Esophagus squamous epithelium (tissue), 5 donors: ENCODE measurements around the gene TCIRG1. TPM values are rescaled to one million over a fixed set of nuclear protein-coding genes. Genes with fewer than 3 reads are reported as not detected.

Source experiments
- DNase-seq: peaks from one replicate; lab custom pipeline; 2025; lab: John Stamatoyannopoulos, UW
- H3K27ac ChIP-seq, 4 donors: fragments of 200-600 bp; sonication (generic); one replicate each; pipeline ENCODE4 v1.5.1; 2016 to 2019; ENCODE audit warnings: mild to moderate bottlenecking in 1 of 4
- H3K27me3 ChIP-seq, 4 donors: fragments of 200-600 bp; sonication (generic); 1 replicate in 3 of 4; 2 replicates in 1 of 4; pipeline versions ENCODE4 v1.5.1 to v1.6.0; 2017 to 2021; ENCODE audit warnings: antibody characterized with exemption in 1 of 4
- H3K36me3 ChIP-seq, 3 donors: fragments of 200-600 bp; sonication (generic); one replicate each; pipeline ENCODE4 v1.5.1; 2016 to 2019
- H3K4me1 ChIP-seq, 3 donors: fragments of 200-600 bp; sonication (generic); one replicate each; pipeline ENCODE4 v1.5.1; 2017 to 2019
- H3K4me3 ChIP-seq, 4 donors: fragments of 200-600 bp; sonication (generic); 1 replicate in 3 of 4; 2 replicates in 1 of 4; pipeline ENCODE4 v1.5.1; 2016 to 2019; ENCODE audit warnings: mild to moderate bottlenecking in 2 of 4, moderate library complexity in 1 of 4
- H3K9me3 ChIP-seq, 3 donors: fragments of 200-600 bp; sonication (generic); one replicate each; pipeline ENCODE4 v1.5.1; 2016 to 2019
- POLR2A ChIP-seq, 4 donors: fragments of 450-650 bp; IDR thresholded peaks; one replicate each; pipeline ENCODE4 v1.6.1; 2017; ENCODE audit warnings: antibody characterized with exemption in 4 of 4, mild to moderate bottlenecking in 4 of 4, moderate library complexity in 3 of 4
- WGBS, 2 donors: methylation state at CpG; one replicate each; pipeline ENCODE4 v1.1.5; 2018; 5-methylcytosine and 5-hydroxymethylcytosine counted together
- intact Hi-C: fragments of 100-400 bp; cut with DNase I; formaldehyde crosslinking; loops from one replicate; pipeline ENCODE4 v1.15.0; 2022
- total RNA-seq, 4 donors: library from RNA; depleted of rRNA; stranded (reverse); fragments of >200 nt; gene quantifications; one replicate each; pipeline ENCODE4 v1.1.0, GENCODE V29; 2016
- TF ChIP-seq, protein P1 (sequence below), 6 experiments: fragments of 450-650 bp in 4 of 6; fragments of 200-600 bp in 2 of 6; sonication (generic) in 2 of 6; IDR thresholded peaks; one replicate each; pipeline ENCODE4 v1.5.1; 2016 to 2019; ENCODE audit warnings: antibody characterized with exemption in 6 of 6, mild to moderate bottlenecking in 4 of 6, moderate library complexity in 4 of 6
- donor health status: DM: yes; HTN: yes; CAD: no.

The TCIRG1 gene
- total RNA-seq, 4 donors from 2014 or later, result 46.6 to 70.5 (median 63.5) TPM

DNA sequence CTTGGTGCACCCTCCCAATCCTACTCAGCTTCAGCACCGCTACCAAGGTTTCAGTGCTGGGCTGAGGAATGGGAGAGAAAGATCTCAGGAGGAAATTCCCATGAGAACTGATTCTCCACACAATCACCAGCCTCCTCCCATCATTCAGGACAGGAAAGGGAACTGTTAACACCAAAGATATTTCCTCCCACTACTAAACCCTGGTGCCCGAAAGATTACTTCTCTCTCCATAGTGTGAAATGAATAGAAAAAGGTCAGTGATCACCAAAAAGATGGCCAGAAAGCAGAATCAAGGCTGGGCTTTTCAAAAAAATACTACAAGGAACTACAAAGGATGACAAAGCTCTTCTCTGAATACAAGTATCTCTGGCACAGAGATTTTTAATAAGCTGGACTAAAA lies 26.1 kb downstream of the TCIRG1 start:
- Histone ChIP-seq H3K27me3 (no peaks in the 10 kb centered on the region), H3K36me3 (peaks cover 0 to 95% (median 0%) of the 10 kb centered on the region in 3 donors), H3K9me3 (no peaks in the 10 kb centered on the region), H3K27ac (no peak overlapping the region), H3K4me3 (no peak overlapping the region), H3K4me1 (no peaks in the 10 kb centered on the region)
- WGBS, 2 donors, result 81 to 89% methylated on average over 1 to 2 of the region's 2 CpGs
- DNase-seq, result no peak
- intact Hi-C loops, result no loop called here
- TF ChIP-seq, protein P1, sequence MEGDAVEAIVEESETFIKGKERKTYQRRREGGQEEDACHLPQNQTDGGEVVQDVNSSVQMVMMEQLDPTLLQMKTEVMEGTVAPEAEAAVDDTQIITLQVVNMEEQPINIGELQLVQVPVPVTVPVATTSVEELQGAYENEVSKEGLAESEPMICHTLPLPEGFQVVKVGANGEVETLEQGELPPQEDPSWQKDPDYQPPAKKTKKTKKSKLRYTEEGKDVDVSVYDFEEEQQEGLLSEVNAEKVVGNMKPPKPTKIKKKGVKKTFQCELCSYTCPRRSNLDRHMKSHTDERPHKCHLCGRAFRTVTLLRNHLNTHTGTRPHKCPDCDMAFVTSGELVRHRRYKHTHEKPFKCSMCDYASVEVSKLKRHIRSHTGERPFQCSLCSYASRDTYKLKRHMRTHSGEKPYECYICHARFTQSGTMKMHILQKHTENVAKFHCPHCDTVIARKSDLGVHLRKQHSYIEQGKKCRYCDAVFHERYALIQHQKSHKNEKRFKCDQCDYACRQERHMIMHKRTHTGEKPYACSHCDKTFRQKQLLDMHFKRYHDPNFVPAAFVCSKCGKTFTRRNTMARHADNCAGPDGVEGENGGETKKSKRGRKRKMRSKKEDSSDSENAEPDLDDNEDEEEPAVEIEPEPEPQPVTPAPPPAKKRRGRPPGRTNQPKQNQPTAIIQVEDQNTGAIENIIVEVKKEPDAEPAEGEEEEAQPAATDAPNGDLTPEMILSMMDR (IDR thresholded peaks at IDR 0.05), result no peak
- TF ChIP-seq POLR2A (IDR thresholded peaks at IDR 0.05), result no peak

DNA sequence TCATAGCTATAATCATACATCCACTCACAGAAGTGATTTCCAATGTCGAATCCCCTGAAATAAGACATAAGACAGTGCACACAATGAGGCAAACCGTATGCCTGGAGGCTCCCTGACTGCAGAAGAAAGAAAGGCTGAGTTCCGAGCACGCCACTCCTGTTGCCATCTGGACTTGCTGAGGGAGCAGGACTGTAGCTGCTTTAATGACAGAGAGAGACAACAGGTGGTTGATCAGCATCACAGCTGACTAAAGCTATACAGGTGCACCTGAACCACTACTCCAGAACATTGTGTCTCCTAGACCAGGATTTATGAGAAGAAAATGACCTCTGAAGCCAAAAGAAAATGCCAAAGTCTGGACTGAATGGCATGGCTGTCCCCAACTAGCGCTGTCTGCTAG lies 27.0 kb downstream of the TCIRG1 start:
- no peak for TF ChIP-seq POLR2A (IDR thresholded peaks at IDR 0.05)
- TF ChIP-seq, protein P1 (IDR thresholded peaks at IDR 0.05), result no peak
- no peak for DNase-seq
- intact Hi-C loops, result no loop called here
- no peak overlapping the region for H3K4me3 ChIP-seq
- WGBS, 2 donors, result 89 to 96% methylated on average over 5 of the region's 5 CpGs
- no peaks in the 10 kb centered on the region for H3K4me1 ChIP-seq
- no peaks in the 10 kb centered on the region for H3K9me3 ChIP-seq
- no peaks in the 10 kb centered on the region for H3K27me3 ChIP-seq
- peaks cover 0 to 97% (median 0%) of the 10 kb centered on the region in 3 donors for H3K36me3 ChIP-seq
- H3K27ac ChIP-seq, result no peak overlapping the region

DNA sequence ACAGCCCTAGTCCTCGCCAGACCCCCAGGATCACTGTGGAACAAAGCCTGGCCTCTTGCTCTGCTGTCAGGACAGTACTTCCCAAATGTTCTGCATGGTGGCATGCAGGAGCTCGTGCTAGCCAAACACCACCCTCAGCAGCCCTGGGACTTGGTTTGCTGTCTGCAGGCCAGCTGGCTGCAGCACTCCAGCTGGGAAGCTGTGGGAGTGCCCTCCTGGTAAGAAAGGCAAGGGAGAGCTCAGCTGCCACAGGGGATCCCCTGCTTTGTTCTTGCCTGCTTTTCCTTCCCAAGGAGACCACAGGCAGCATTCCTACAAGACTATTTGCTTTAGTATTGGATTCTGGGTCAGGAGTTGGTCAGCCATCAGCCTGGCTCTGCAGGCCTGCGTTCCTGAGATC lies 27.9 kb downstream of the TCIRG1 start:
- no peak overlapping the region for H3K4me3 ChIP-seq
- no peak for DNase-seq
- no peaks in the 10 kb centered on the region for H3K27me3 ChIP-seq
- H3K9me3 ChIP-seq, result no peaks in the 10 kb centered on the region
- TF ChIP-seq, protein P1 (IDR thresholded peaks at IDR 0.05), result no peak
- no peak for TF ChIP-seq POLR2A (IDR thresholded peaks at IDR 0.05)
- H3K36me3 ChIP-seq, result peaks cover 0 to 97% (median 0%) of the 10 kb centered on the region in 3 donors
- no peaks in the 10 kb centered on the region for H3K4me1 ChIP-seq
- 75 to 94% methylated on average over 2 of the region's 3 CpGs for WGBS, 2 donors
- no peak overlapping the region for H3K27ac ChIP-seq
- intact Hi-C loops, result no loop called here

DNA sequence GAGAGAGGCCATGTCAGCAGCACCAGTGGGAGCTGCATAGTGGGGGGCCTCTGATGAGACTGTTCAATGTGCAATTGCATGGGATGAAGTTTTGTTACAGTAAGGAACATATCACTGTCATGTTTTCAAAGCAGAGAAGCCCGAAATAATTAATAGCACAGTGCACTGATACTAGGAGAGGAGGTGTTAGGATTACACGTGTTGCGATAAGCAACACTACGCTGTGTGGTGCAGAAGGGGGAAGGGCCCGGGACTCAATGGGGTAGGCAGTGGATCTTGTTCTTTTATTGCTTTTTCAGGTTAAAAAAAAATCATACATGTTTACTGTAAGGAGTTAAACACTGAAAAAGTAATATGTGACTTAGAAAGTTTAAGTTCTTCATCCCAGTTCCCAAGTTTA lies 29.2 kb downstream of the TCIRG1 start:
- Histone ChIP-seq H3K36me3 (peaks cover 0 to 94% (median 0%) of the 10 kb centered on the region in 3 donors), H3K4me3 (no peak overlapping the region), H3K4me1 (no peaks in the 10 kb centered on the region), H3K27me3 (no peaks in the 10 kb centered on the region), H3K27ac (no peak overlapping the region), H3K9me3 (no peaks in the 10 kb centered on the region)
- DNase-seq, result no peak
- intact Hi-C loops, result no loop called here
- WGBS, 2 donors, result 93 to 94% methylated on average over 5 of the region's 5 CpGs
- TF ChIP-seq POLR2A (IDR thresholded peaks at IDR 0.05), result no peak
- TF ChIP-seq, protein P1 (IDR thresholded peaks at IDR 0.05), result no peak

DNA sequence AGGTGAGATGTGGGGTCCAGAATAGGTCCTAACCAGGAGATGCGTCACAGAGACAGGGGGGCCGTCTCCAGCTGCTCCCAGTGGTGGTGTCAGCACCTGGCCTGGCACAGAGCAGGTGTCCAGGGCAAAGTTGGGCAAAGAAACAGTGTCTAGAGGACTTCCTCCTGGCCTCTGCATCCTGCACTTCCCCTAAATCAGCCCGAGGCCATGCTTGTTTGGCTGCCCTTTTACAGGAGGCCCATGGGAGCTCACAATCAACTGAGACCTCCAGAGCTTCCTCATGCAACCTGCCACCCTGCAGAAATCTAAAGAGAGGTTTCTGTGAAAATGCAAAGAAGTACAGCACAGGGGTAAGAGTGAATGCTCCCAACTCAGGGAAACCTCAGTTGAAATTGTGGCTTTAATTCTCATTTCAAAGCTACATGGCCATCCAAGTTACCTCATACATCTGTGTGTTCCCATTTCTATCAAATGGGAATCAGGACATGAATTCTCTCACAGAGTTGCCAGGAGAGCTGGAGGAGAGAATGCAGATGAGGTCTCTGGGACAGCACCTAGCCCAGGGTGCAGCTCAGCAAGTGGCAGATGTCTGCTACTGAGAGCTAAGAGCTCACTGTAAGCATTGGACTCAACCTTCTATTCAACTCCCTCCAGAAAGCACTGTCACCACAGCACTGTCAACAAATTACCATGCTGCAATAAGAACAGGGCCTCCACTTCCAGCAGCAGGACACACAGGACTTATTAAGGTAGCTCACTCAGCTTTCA lies 32.6 kb downstream of the TCIRG1 start:
- Histone ChIP-seq H3K27me3 (no peaks in the 10 kb centered on the region), H3K27ac (no peak overlapping the region), H3K4me1 (no peaks in the 10 kb centered on the region), H3K36me3 (peaks cover 0 to 75% (median 0%) of the 10 kb centered on the region in 3 donors), H3K9me3 (no peaks in the 10 kb centered on the region), H3K4me3 (no peak overlapping the region)
- WGBS, 2 donors, result 40 to 57% methylated on average over 1 of the region's 3 CpGs
- no peak for DNase-seq
- TF ChIP-seq, protein P1 (IDR thresholded peaks at IDR 0.05), result no peak
- no peak for TF ChIP-seq POLR2A (IDR thresholded peaks at IDR 0.05)
- intact Hi-C loops, result no loop called here
